ENCODE measurements around the gene LXN. TPM values are rescaled to one million over a fixed set of nuclear protein-coding genes. Genes with fewer than 3 reads are reported as not detected.

Gene LXN
- total RNA-seq, 1 donor from 2014 or later = 36.7 TPM

Other genes starting within 250 kb of the LXN start
- gene MLF1, start 101.5 kb downstream of the LXN start, total RNA-seq = 4.8 TPM in 2 replicates
- 81.1 and 103 TPM in 2 replicates for gene GFM1, start 28.1 kb downstream of the LXN start, total RNA-seq
- gene RARRES1, start 59.8 kb upstream of the LXN start, total RNA-seq = 1.8 and 2.4 TPM in 2 replicates
- gene MFSD1, start 129.4 kb upstream of the LXN start, total RNA-seq = 55.4 and 77.6 TPM in 2 replicates